SK-N-SH treated with all-trans-retinoic acid at 6 μM for 48 hours (cell line): Measurements from ENCODE around the gene STX10.

Source experiments
- ATAC-seq: fragments of 200-7000 bp; cut with Tn5 transposase; 3 replicates; pipeline ENCODE4 v1.9.1; 2020; ENCODE audit warnings: mild to moderate bottlenecking, moderate library complexity
- ARNTL ChIP-seq: fragments of 450-650 bp; formaldehyde crosslinking; IDR thresholded peaks from 2 replicates; pipeline ENCODE4 v1.5.0; 2020; ENCODE audit warnings: low read depth, mild to moderate bottlenecking, moderate library complexity, borderline replicate concordance
- BACH2 ChIP-seq: fragments of 250-450 bp; sonication (Bioruptor Pico); IDR thresholded peaks from 2 replicates; pipeline ENCODE4 v1.9.0; 2021; ENCODE audit warnings: mild to moderate bottlenecking, borderline replicate concordance
- CSDC2 ChIP-seq: fragments of 250-450 bp; sonication (Bioruptor Pico); IDR thresholded peaks from 2 replicates; pipeline ENCODE4 v1.5.0; 2020; ENCODE audit warnings: mild to moderate bottlenecking, moderate library complexity
- GLIS3 ChIP-seq: fragments of 250-450 bp; sonication (Bioruptor Pico); IDR thresholded peaks from 2 replicates; pipeline ENCODE4 v1.5.0; 2020; ENCODE audit warnings: mild to moderate bottlenecking, moderate library complexity
- PATZ1 ChIP-seq: fragments of 250-450 bp; sonication (Bioruptor Pico); IDR thresholded peaks from 2 replicates; pipeline ENCODE4 v1.8.0; 2020; ENCODE audit warnings: mild to moderate bottlenecking, moderate library complexity, borderline replicate concordance
- PPARA ChIP-seq: fragments of 250-450 bp; sonication (Bioruptor Pico); IDR thresholded peaks from 2 replicates; pipeline ENCODE4 v1.5.0; 2020; ENCODE audit warnings: mild to moderate bottlenecking, borderline replicate concordance
- RARB ChIP-seq: fragments of 250-450 bp; sonication (Bioruptor Pico); IDR thresholded peaks from 2 replicates; pipeline ENCODE4 v1.8.0; 2021; ENCODE audit warnings: mild to moderate bottlenecking, moderate library complexity
- SNAI2 ChIP-seq: fragments of 250-450 bp; sonication (Bioruptor Pico); IDR thresholded peaks from 2 replicates; pipeline ENCODE4 v1.5.0; 2020; ENCODE audit warnings: mild to moderate bottlenecking, moderate library complexity
- TCF4 ChIP-seq: fragments of 250-450 bp; sonication (Bioruptor Pico); IDR thresholded peaks from 2 replicates; pipeline ENCODE4 v1.8.0; 2021; ENCODE audit warnings: mild to moderate bottlenecking, moderate library complexity, borderline replicate concordance
- TOX ChIP-seq: fragments of 250-450 bp; sonication (Bioruptor Pico); IDR thresholded peaks from 2 replicates; pipeline ENCODE4 v1.8.0; 2021; ENCODE audit warnings: mild to moderate bottlenecking, moderate library complexity, borderline replicate concordance
- ZC3H10 ChIP-seq: fragments of 250-450 bp; sonication (Bioruptor Pico); IDR thresholded peaks from 2 replicates; pipeline ENCODE4 v1.5.1; 2021; ENCODE audit warnings: mild to moderate bottlenecking, moderate library complexity
- ZFP3 ChIP-seq: fragments of 250-450 bp; sonication (Bioruptor Pico); IDR thresholded peaks from 2 replicates; pipeline ENCODE4 v1.5.0; 2020; ENCODE audit warnings: mild to moderate bottlenecking, moderate library complexity
- ZFP30 ChIP-seq: fragments of 450-650 bp; formaldehyde crosslinking; IDR thresholded peaks from 2 replicates; pipeline ENCODE4 v1.5.0; 2022; ENCODE audit warnings: mild to moderate bottlenecking, moderate library complexity
- ZNF565 ChIP-seq: fragments of 450-650 bp; formaldehyde crosslinking; conservative IDR thresholded peaks from 2 replicates; pipeline ENCODE4 v1.5.0; 2020; ENCODE audit warnings: low read depth, mild to moderate bottlenecking, moderate library complexity
- ZNF70 ChIP-seq: fragments of 450-650 bp; formaldehyde crosslinking; IDR thresholded peaks from 2 replicates; pipeline ENCODE4 v1.5.0; 2020; ENCODE audit warnings: mild to moderate bottlenecking, moderate library complexity
- ZNF8 ChIP-seq: fragments of 450-650 bp; formaldehyde crosslinking; IDR thresholded peaks from 2 replicates; pipeline ENCODE4 v1.5.0; 2020; ENCODE audit warnings: mild to moderate bottlenecking, moderate library complexity
- TF ChIP-seq, protein P1 (sequence below): fragments of 250-450 bp; sonication (Bioruptor Pico); IDR thresholded peaks from 2 replicates; pipeline ENCODE4 v1.5.1; 2021; ENCODE audit warnings: mild to moderate bottlenecking, moderate library complexity
- TF ChIP-seq, protein P2 (sequence below): fragments of 250-450 bp; sonication (Bioruptor Pico); IDR thresholded peaks from 2 replicates; pipeline ENCODE4 v1.8.0; 2021; ENCODE audit warnings: low read depth, mild to moderate bottlenecking, moderate library complexity, borderline replicate concordance
- TF ChIP-seq, protein P3 (sequence below): fragments of 250-450 bp; sonication (Bioruptor Pico); IDR thresholded peaks from 2 replicates; pipeline ENCODE4 v1.5.0; 2020; ENCODE audit warnings: mild to moderate bottlenecking, moderate library complexity

The STX10 gene

GRCh38 chr19:13138171-13138915 is 11.8 kb downstream of the STX10 start:
- TF ChIP-seq ZNF565 (CRISPR knock-in tag) (no peak), SNAI2 (CRISPR knock-in tag) (no peak), ZFP30 (no peak), TOX (CRISPR knock-in tag) (no peak)
- ATAC-seq: no peak

GRCh38 chr19:13137290-13137794 is 12.8 kb downstream of the STX10 start:
- ATAC-seq: no peak
- TF ChIP-seq ZFP30 (no peak), ZC3H10 (no peak), ZFP3 (CRISPR knock-in tag) (no peak), TCF4 (CRISPR knock-in tag) (no peak), ZNF565 (CRISPR knock-in tag) (no peak), PPARA (CRISPR knock-in tag) (no peak), GLIS3 (CRISPR knock-in tag) (no peak), RARB (CRISPR knock-in tag) (no peak), BACH2 (CRISPR knock-in tag) (no peak), ARNTL (CRISPR knock-in tag) (no peak), PATZ1 (no peak), SNAI2 (CRISPR knock-in tag) (no peak), CSDC2 (CRISPR knock-in tag) (no peak), ZNF8 (CRISPR knock-in tag) (no peak), ZNF70 (CRISPR knock-in tag) (no peak)
- TF ChIP-seq, protein P1, sequence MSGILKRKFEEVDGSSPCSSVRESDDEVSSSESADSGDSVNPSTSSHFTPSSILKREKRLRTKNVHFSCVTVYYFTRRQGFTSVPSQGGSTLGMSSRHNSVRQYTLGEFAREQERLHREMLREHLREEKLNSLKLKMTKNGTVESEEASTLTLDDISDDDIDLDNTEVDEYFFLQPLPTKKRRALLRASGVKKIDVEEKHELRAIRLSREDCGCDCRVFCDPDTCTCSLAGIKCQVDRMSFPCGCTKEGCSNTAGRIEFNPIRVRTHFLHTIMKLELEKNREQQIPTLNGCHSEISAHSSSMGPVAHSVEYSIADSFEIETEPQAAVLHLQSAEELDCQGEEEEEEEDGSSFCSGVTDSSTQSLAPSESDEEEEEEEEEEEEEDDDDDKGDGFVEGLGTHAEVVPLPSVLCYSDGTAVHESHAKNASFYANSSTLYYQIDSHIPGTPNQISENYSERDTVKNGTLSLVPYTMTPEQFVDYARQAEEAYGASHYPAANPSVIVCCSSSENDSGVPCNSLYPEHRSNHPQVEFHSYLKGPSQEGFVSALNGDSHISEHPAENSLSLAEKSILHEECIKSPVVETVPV (CRISPR knock-in tag): no peak
- TF ChIP-seq, protein P2, sequence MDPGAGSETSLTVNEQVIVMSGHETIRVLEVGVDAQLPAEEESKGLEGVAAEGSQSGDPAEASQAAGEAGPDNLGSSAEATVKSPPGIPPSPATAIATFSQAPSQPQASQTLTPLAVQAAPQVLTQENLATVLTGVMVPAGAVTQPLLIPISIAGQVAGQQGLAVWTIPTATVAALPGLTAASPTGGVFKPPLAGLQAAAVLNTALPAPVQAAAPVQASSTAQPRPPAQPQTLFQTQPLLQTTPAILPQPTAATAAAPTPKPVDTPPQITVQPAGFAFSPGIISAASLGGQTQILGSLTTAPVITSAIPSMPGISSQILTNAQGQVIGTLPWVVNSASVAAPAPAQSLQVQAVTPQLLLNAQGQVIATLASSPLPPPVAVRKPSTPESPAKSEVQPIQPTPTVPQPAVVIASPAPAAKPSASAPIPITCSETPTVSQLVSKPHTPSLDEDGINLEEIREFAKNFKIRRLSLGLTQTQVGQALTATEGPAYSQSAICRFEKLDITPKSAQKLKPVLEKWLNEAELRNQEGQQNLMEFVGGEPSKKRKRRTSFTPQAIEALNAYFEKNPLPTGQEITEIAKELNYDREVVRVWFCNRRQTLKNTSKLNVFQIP: no peak
- TF ChIP-seq, protein P3, sequence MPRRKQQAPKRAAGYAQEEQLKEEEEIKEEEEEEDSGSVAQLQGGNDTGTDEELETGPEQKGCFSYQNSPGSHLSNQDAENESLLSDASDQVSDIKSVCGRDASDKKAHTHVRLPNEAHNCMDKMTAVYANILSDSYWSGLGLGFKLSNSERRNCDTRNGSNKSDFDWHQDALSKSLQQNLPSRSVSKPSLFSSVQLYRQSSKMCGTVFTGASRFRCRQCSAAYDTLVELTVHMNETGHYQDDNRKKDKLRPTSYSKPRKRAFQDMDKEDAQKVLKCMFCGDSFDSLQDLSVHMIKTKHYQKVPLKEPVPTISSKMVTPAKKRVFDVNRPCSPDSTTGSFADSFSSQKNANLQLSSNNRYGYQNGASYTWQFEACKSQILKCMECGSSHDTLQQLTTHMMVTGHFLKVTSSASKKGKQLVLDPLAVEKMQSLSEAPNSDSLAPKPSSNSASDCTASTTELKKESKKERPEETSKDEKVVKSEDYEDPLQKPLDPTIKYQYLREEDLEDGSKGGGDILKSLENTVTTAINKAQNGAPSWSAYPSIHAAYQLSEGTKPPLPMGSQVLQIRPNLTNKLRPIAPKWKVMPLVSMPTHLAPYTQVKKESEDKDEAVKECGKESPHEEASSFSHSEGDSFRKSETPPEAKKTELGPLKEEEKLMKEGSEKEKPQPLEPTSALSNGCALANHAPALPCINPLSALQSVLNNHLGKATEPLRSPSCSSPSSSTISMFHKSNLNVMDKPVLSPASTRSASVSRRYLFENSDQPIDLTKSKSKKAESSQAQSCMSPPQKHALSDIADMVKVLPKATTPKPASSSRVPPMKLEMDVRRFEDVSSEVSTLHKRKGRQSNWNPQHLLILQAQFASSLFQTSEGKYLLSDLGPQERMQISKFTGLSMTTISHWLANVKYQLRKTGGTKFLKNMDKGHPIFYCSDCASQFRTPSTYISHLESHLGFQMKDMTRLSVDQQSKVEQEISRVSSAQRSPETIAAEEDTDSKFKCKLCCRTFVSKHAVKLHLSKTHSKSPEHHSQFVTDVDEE (CRISPR knock-in tag): no peak

DNA sequence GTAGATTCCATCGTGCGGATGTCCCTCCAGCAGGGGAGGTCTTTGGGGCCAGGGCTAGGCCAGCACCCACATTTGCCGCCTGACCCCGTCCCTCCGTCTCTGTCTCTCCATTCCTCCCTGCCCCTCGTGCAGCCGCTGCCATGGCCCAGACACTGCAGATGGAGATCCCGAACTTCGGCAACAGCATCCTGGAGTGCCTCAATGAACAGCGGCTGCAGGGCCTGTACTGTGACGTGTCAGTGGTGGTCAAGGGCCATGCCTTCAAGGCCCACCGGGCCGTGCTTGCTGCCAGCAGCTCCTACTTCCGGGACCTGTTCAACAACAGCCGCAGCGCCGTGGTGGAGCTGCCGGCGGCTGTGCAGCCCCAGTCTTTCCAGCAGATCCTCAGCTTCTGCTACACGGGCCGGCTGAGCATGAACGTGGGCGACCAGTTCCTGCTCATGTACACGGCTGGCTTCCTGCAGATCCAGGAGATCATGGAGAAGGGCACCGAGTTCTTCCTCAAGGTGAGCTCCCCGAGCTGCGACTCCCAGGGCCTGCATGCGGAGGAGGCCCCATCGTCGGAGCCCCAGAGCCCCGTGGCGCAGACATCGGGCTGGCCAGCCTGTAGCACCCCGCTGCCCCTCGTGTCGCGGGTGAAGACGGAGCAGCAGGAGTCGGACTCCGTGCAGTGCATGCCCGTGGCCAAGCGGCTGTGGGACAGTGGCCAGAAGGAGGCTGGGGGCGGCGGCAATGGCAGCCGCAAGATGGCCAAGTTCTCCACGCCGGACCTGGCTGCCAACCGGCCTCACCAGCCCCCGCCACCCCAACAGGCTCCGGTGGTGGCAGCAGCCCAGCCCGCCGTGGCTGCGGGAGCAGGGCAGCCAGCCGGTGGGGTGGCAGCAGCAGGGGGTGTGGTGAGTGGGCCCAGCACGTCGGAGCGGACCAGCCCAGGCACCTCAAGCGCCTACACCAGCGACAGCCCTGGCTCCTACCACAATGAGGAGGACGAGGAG is 14.8 kb downstream of the STX10 start:
- TF ChIP-seq ZC3H10 (no peak), ZFP3 (CRISPR knock-in tag) (no peak), GLIS3 (CRISPR knock-in tag) (no peak), BACH2 (CRISPR knock-in tag) (no peak), PATZ1 (no peak), ZNF8 (CRISPR knock-in tag) (no peak)
- no peak for ATAC-seq
